SU-DHL-6 (cell line): ENCODE results near the gene LASP1NB.

Experiments used
- CTCF ChIP-seq: fragments of 200-600 bp; sonication (generic); IDR thresholded peaks from one replicate; pipeline ENCODE4 v1.5.1; 2017; ENCODE audit warnings: antibody characterized with exemption, mild to moderate bottlenecking, low read length, moderate library complexity; ENCODE audit not compliant: insufficient read depth, poor library complexity, severe bottlenecking
- EZH2phosphoT487 ChIP-seq: fragments of 200-600 bp; sonication (generic), shearing (Covaris generic); conservative IDR thresholded peaks from 2 replicates; pipeline ENCODE4 v1.6.1; 2018; ENCODE audit warnings: mild to moderate bottlenecking, antibody characterized with exemption, low read length, moderate library complexity, mixed read lengths

DNA sequence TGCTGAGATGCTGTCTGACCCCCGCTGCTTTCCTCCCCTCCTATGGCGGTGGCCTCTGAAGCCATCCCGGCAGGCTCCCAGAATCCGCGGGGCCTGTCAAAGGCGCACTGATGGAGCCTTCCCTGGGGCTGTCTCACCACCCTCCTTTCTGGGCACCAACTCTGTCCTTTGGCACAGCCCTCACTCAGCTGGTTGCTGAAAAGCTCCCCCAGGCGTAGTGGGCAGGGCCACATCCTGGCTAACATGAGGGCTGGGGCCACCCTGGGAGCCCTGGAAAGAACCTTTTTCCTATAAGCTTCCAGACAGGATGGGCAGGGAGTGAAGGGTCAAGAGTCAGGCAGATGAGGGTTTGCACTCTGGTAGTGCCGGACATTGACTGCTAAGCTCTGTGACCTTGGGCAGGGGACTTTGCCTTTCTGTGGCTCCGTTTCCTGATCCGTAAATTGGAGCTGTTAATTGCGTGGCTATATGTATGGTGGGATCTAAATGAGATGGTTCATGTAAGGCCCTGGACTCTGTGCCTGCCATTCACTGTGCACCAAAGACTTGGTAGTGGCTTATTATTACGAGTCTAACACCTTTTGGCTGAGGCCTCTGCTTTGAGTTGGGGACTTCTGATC lies 27.6 kb upstream of the LASP1NB start:
- TF ChIP-seq EZH2phosphoT487 (no peak), CTCF (no peak)
